HG02759 (cell line): ENCODE results near the gene KIAA0753.
"Not testable (repeated sequence)": the region's sequence is repeated elsewhere in the genome, so short reads cannot be mapped to it uniquely, and the experiment has no call there.

Experiments used
- ATAC-seq: cut with Tn5 transposase; IDR thresholded peaks from one replicate; pipeline ENCODE4 v1.9.1; 2021; ENCODE audit warnings: mild to moderate bottlenecking, moderate library complexity; ENCODE audit not compliant: unreplicated experiment

KIAA0753 gene

DNA sequence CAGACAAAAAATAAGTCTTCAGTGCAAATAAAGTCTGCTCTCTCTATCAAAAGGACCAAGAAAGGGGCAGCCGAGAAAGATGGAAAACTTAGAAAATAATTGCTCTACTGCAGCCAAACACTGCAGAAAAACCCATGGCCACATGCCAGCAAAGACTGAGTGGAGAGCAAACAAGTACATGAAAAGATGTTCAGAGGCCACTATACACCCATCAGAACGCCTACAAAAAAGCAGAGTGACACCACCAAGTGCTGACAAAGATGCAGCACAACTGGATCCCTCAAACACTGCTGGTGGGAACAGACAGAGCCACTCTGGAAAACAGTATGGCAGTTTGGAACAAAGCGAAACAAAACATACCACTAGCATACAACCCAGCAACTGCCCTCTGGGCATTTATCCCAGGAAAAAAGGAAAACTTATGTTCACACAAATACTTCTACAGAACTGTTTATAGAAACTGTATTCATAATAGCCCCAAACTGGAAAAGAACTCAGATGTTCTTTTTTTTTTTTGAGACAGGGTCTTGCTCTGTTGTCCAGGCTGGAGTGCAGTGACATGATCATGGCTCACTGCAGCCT is 36.7 kb downstream of the KIAA0753 start:
- no peak for ATAC-seq

DNA sequence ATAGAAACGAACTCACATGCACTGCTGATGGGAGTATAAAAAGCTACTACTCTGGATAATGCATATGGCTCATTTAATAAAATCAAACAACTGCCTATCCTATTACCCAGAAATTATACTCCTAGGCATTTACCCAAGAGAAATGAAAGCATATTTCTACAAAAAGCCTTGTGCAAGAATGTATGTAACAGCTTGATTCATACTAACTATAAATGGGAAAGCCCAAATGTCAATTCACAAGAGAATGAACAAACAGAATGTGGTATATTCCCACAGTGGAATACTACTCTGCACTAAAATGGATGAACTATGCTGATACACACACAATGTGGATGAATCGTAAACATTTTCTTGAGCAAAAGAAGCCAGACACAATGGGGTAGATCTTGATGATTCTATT is 38.4 kb downstream of the KIAA0753 start:
- ATAC-seq: no peak

- no peak for ATAC-seq
Measured at GRCh38 chr17:6599364-6599763, 41.1 kb downstream of the KIAA0753 start.

DNA sequence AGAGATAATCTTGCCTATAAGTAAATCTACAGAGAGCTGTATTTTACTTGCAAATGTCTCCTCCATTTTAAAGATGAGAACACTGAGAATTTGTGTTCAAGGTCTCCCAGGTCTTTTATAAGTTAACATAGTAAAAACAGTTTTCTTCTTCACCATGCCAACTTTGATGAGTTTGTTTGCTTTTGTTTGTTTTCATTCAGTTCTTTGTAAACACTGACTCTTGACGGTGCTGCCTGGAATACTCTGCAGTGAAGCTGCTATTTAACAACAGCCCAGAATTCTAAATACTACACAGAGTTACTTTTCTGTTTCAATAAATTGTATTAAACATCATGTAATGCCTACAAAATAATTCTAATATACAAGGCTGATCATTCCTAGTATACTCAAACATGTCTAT is 42.8 kb downstream of the KIAA0753 start:
- no peak for ATAC-seq

DNA sequence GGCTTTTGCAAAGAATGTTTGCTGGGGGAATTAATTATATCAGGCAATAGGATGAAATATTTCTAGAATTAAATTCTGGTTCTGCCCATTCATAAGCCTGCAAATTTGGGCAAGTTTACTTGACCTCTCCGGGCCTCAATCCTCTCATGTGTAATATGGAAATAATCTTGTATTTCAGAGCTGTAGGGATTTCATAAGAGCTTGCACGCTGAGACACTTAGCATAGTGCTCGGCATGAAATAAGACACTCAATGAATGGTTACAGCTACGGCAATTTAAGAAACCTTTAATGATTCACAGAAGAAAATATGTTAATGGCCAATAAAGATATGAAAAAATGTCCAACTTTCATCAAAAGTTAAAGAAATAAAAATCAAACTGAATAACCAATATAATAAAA is 43.6 kb downstream of the KIAA0753 start:
- ATAC-seq: no peak

GRCh38 chr17:6596511-6596910 is 44.0 kb downstream of the KIAA0753 start:
- no peak for ATAC-seq

DNA sequence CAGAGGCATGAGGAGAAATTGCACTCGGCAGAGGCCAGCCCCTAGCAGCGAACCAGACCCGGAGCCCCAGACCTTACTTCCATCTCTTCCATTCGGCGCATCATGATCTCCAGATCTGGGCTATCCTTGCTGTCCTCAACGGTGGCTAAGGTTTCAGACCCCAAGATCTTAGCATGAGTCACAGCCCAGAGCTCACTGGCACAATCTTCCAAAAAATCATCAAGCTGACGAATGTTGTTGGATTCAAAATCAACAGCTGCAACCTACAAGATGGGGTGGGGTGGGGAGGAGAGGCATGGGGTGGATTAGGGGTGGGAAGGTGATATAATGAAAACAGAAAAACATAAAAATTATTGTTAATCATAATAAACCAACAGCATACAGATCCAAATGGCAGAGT is 44.4 kb downstream of the KIAA0753 start:
- ATAC-seq: no peak

GRCh38 chr17:6593371-6593770 is 47.1 kb downstream of the KIAA0753 start:
- ATAC-seq: not testable (repeated sequence)

DNA sequence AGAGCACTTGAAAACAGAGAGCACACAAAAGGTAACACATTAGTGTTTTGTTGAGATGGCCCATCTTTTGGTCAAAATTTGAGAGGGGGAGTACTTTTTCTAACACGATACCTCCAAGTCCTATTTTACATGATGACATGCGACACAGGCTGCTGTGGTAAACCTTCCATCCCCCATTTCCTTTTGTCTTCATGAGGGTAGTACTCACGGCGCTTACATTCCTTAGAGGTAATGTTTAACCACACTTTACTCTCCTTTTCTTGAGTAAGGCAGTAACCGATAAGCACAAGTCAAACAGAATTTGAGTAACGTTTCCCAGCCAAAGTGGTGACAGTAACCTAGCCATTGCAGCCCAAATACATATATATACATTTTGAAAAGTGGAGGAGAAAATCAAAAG is 48.3 kb downstream of the KIAA0753 start:
- no peak for ATAC-seq

GRCh38 chr17:6591599-6592158 is 48.8 kb downstream of the KIAA0753 start:
- no peak for ATAC-seq

- ATAC-seq: no peak
Measured at GRCh38 chr17:6589266-6589946, 51.1 kb downstream of the KIAA0753 start.

GRCh38 chr17:6588165-6588564 is 52.3 kb downstream of the KIAA0753 start:
- no peak for ATAC-seq

GRCh38 chr17:6587310-6587709 is 53.2 kb downstream of the KIAA0753 start:
- no peak for ATAC-seq

GRCh38 chr17:6583411-6583810 is 57.1 kb downstream of the KIAA0753 start:
- ATAC-seq: no peak

DNA sequence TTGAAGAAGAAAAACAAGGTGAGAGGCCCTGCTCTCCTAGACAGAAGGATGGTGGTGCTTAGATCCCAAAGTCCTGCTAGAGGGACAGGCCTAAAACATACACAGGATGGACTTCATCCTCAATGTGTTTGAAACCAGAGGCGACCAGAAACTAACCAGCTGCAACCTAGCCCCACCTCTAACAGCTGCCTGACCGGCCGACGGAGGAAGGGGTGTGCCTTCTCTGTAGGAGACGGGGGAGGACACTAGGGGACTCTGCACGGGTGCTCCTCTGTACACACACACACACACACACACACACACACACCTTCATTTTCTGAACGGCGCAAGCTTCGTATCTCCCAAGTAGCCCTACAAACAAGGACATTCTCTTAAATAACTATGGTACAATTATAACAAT is 59.9 kb downstream of the KIAA0753 start:
- no peak for ATAC-seq

GRCh38 chr17:6578491-6578890 is 62.0 kb downstream of the KIAA0753 start:
- no peak for ATAC-seq

DNA sequence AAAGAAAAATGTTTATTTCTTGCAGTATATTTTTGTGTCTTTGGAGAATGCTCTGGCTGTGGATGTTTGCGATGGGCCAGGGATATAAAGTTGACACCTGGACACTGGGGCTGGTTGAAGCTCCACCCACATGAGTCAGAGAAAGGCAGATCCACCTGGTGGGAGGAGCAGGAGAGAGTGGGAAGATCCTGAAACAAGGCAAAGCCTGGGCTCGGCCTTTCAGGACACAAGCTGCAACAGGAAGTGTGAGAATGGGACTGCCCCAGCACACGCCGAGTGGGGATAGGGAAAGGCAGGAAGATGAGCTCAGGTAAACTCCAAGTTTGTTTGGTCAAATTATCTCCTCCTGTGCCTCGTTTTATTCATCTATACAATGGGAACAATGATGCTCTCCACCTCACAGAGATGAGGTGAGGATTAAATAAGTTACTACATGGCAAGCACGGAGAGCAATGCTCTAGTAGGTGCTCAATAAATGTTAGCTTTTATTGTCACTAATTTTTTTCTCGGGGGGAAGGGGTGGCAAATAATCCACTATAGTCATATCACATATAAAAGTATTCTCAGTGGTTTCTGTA is 62.7 kb downstream of the KIAA0753 start:
- ATAC-seq: no peak

DNA sequence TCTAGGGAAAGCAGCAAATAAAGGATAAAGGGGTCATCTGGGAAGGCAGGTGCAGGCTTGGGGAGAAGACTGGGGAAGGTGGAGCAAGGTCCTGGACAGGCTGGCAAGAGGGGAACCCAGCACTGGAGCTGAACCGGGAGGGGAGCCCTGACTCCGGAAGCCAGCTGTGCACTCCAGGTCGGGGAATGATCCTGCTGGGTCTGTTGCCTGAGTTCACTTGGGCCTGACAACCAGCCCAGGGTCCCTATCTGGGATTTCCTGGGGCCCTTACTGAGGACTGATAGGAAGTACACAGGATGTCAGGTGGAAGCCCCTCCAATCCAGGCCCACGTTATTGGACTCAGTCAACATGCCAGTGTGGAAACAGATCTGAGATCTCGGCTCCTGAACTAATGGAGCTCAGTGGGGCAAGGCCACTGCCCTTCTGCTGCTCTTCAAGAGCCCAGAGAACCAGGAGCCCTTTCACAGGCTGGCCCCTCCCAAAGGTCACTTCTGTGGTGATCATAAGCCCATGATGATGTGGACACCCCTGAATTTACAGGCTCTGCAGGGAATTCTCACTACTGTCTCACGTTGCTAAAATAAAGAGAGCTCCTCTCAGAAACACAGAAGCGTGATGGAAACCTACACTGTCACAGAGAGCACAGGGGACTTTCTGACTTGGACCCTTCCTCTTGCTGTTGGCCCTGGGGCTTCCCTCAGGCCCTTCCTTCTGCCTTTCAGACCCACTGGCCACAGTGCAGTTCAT is 64.3 kb downstream of the KIAA0753 start:
- no peak for ATAC-seq

DNA sequence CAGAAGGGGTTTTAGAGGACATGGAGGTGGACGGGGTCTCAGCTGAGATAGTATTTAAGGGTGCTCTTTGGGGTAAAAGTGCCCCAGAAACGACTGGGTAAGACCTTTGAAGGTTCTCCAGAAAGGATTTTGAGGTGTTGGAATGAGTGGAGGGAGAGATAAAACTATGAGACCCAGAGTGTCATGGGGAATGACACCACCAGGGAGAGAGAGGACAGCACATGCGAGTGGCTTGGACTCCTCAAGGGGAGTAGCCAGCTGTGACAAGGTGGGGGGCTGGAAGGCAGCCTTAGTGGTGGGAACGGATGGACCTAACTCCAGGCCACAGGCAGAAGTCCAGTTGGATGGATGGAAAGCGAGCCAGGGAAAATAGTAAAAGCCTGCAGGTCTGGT is 64.9 kb downstream of the KIAA0753 start:
- no peak for ATAC-seq

DNA sequence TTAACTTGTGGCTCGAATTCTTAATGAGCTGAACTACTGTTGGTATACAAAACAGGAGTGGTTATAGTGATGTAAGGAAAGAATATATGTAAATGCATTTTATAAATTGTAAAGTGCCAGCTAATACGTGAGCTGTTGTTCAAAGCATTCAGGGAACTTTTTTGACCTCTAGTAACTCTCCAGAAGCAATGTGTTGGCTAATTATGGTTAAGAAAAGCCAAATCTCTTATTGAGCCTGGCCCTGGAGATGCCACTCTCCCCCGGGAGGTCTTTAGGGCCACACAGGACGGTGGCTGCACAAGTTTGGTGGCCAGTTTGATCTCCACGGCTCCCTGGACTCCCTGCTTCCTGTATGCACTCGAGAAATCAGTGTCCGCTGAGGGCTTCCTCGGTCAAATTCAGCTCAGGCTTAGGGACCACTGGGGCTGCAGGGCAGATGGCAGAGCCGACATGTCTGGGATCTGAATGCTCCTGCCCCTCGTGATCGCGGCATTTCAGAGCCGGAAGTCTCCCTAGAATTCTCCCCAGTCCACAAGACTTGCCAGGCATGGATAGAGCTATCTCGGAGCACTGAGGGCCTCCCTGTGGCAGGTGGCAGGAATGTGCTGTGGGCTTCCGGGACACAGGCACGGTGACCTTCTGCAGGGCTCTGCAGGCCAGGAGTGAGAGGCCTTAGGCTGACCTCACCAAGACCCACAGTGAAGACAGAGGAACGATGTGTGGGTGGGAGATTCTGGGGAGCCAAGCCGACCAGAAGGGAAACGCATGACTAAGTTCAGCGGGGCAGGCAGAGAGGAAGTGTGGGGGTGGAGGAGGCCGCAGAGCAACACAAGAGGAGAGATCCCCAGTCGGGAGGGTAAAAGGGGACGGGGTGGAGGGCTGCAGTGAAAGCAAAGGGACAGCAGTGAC is 65.6 kb downstream of the KIAA0753 start:
- ATAC-seq: no peak
